ENCODE results near the gene NEXN. TPM values are rescaled to one million over a fixed set of nuclear protein-coding genes. Genes with fewer than 3 reads are reported as not detected.
A peak's percentile ranks its signal among the peaks of the same experiment; 100 is the strongest.

Gene NEXN
- total and polyA plus RNA-seq, 2 of the 13 experiments (the other 11 are each of a cell fraction or from before 2014, with no cell fraction given): 0.07 to 0.97 TPM

DNA sequence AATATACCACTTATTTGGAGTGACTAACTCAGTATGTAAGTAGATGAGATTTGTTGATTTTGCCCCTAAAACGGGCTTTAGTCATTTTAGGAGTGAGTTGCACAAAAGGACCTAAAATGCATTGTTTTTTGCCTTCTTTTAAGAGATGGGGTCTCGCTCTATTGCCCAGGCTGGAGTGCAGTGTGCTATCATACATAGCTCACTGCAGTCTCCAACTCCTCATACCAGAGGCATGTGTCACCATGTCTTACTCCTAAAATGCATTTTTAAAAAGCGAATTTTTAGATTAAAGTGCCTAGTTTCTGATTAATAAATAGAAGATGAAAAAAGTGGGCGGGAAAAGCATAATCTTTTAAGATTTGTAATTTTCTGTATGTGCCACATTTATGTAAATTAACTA lies 11.5 kb upstream of the NEXN start:
- intact Hi-C loops (cut with micrococcal nuclease; ENCODE audit: unreplicated experiment): no loop called here
- ATAC-seq (no peak), DNase-seq (ENCODE audit: low spot score) (no peak), FAIRE-seq (no peak)
- ChIA-PET CTCF (ENCODE audit: low intra/inter-chr PET ratio, low total read pairs) (no interaction called here), POLR2A (no interaction called here)
- Histone ChIP-seq H3K9me3 (ENCODE audit: low read length) (no peaks in the 10 kb centered on the region), H3K9ac (ENCODE audit: insufficient read depth, low read depth, low read length) (no peak overlapping the region), H3K4me2 (ENCODE audit: low read depth, low read length) (no peak overlapping the region), H2AFZ (ENCODE audit: low read length) (no peak overlapping the region), H4K20me1 (ENCODE audit: insufficient read depth, low read length) (no peaks in the 10 kb centered on the region), H3K27ac (ENCODE audit: extremely low read length, insufficient read depth, low read length) (no peak overlapping the region), H3K27me3 (ENCODE audit: control insufficient read depth in 1 of 2, insufficient read depth in 2 of 2, low read length in 2 of 2) (no peaks in the 10 kb centered on the region), H3K4me1 (ENCODE audit: insufficient read depth, low read length) (no peaks in the 10 kb centered on the region), H3K4me3 (replicated peaks in 1 of 3; ENCODE audit: insufficient read depth in 1 of 3, low read depth in 2 of 3, low read length in 3 of 3) (no peak overlapping the region), H3K36me3 (replicated peaks in 1 of 2; ENCODE audit: control insufficient read depth in 1 of 2, insufficient read depth in 2 of 2, low read length in 2 of 2) (no peaks in the 10 kb centered on the region), H3K79me2 (ENCODE audit: insufficient read depth, low read length) (no peaks in the 10 kb centered on the region)
- in situ Hi-C loops (cut with HindIII; ENCODE audit: extremely low pct_ligation_motif_present, low pct_unique_long_range_greater_than_20kb): no loop called here
- 0 out of 2 replicates have a peak, but pooled peaks have one; percentile 24 for TF ChIP-seq ZNF121 (CRISPR knock-in tag; IDR thresholded peaks at IDR 0.05)
- TF ChIP-seq ELF4 (CRISPR knock-in tag; IDR thresholded peaks at IDR 0.05; ENCODE audit: borderline replicate concordance): no peak
- no peak for TF ChIP-seq ZC3H13 (CRISPR knock-in tag; IDR thresholded peaks at IDR 0.05)
- 92% methylated on average over 4 of the region's 4 CpGs for WGBS (ENCODE audit: low lambda C conversion rate)
- no TSS peak for BruUV-seq (replicated peaks)

DNA sequence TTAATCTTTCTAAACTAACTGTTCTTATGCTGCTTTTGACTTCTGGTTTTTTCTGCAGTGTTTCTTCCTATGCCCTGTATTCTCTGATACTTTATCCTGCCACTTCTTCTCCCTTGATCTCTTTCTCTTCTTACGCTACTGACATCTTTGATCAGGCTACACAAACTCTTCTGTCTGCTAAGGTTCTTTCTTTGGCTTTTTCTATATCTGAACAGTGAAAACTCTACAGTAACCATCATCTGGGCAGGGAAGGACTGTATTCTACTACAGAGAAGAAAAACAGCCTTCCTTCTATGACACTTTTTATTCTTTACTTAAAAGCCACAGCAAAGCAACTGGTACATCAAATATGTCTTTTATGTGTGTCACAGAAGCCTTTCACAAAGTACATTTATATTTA lies 7.4 kb upstream of the NEXN start:
- Histone ChIP-seq H3K36me3 (replicated peaks in 1 of 2; ENCODE audit: control insufficient read depth in 1 of 2, insufficient read depth in 2 of 2, low read length in 2 of 2) (no peaks in the 10 kb centered on the region), H3K9me3 (ENCODE audit: low read length) (no peaks in the 10 kb centered on the region), H3K27ac (ENCODE audit: extremely low read length, insufficient read depth, low read length) (no peak overlapping the region), H3K9ac (ENCODE audit: insufficient read depth, low read depth, low read length) (no peak overlapping the region), H2AFZ (ENCODE audit: low read length) (no peak overlapping the region), H4K20me1 (ENCODE audit: insufficient read depth, low read length) (no peaks in the 10 kb centered on the region), H3K27me3 (ENCODE audit: control insufficient read depth in 1 of 2, insufficient read depth in 2 of 2, low read length in 2 of 2) (no peaks in the 10 kb centered on the region), H3K4me2 (ENCODE audit: low read depth, low read length) (no peak overlapping the region), H3K4me3 (replicated peaks in 1 of 3; ENCODE audit: insufficient read depth in 1 of 3, low read depth in 2 of 3, low read length in 3 of 3) (no peak overlapping the region), H3K4me1 (ENCODE audit: insufficient read depth, low read length) (no peaks in the 10 kb centered on the region), H3K79me2 (ENCODE audit: insufficient read depth, low read length) (no peaks in the 10 kb centered on the region)
- intact Hi-C loops (cut with micrococcal nuclease; ENCODE audit: unreplicated experiment) (no loop called here), in situ Hi-C loops (cut with HindIII; ENCODE audit: extremely low pct_ligation_motif_present, low pct_unique_long_range_greater_than_20kb) (no loop called here)
- FAIRE-seq (no peak), ATAC-seq (no peak), DNase-seq (ENCODE audit: low spot score) (no peak)
- TF ChIP-seq, protein P1, sequence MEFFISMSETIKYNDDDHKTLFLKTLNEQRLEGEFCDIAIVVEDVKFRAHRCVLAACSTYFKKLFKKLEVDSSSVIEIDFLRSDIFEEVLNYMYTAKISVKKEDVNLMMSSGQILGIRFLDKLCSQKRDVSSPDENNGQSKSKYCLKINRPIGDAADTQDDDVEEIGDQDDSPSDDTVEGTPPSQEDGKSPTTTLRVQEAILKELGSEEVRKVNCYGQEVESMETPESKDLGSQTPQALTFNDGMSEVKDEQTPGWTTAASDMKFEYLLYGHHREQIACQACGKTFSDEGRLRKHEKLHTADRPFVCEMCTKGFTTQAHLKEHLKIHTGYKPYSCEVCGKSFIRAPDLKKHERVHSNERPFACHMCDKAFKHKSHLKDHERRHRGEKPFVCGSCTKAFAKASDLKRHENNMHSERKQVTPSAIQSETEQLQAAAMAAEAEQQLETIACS (CRISPR knock-in tag; IDR thresholded peaks at IDR 0.05): no peak
- no TSS peak for BruUV-seq (replicated peaks)
- ChIA-PET POLR2A (no interaction called here), CTCF (ENCODE audit: low intra/inter-chr PET ratio, low total read pairs) (no interaction called here)
- 95% methylated on average over 1 of the region's 1 CpG for WGBS (ENCODE audit: low lambda C conversion rate)

Measured in HepG2 (cell line).